ENCODE results near the gene C1RL.

The C1RL gene, protein sequence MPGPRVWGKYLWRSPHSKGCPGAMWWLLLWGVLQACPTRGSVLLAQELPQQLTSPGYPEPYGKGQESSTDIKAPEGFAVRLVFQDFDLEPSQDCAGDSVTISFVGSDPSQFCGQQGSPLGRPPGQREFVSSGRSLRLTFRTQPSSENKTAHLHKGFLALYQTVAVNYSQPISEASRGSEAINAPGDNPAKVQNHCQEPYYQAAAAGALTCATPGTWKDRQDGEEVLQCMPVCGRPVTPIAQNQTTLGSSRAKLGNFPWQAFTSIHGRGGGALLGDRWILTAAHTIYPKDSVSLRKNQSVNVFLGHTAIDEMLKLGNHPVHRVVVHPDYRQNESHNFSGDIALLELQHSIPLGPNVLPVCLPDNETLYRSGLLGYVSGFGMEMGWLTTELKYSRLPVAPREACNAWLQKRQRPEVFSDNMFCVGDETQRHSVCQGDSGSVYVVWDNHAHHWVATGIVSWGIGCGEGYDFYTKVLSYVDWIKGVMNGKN

DNA sequence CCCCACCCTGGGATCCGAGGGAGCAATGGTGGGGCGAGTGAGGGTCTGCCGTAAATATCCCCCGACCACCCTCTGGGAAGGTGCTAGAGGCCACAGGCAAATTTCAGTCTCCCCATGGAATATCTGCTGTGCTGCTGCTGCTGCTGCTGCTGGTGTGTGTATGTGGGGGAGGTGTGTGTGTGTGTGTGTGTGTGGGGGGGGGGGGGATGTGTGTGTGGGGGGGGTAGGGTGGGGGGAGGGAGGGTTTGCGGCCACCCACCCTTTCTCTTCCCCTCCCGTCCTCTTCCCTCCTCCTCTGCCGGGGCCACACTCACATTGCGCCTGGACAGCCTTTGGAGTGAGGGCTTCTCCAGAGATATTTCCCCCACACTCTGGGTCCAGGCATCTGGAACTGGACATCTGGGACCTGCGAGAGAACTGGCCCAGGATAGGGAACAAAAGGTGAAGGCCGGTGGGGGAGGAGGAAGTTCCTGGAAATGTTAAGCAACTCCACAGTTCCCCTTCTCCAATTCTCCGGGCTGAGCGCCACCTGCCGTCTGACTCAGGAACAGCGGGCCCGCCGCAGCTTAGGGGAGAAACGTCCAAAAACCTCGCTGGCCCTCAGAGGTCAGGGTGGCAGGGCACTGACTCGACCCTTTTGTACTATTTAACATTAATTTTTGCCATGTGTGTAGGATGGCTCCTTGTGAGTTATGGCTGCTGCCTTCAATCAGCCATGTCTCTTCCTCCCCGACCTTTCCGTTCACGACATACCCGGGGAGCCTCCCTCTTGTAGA is at the start of gene C1RL:
Gene C1RL (minus strand): TSS at position 419 of the 776 bp plus-strand sequence. CDS start 34 bp downstream, at position 385.
- DNase-seq: peak; percentile 96

DNA sequence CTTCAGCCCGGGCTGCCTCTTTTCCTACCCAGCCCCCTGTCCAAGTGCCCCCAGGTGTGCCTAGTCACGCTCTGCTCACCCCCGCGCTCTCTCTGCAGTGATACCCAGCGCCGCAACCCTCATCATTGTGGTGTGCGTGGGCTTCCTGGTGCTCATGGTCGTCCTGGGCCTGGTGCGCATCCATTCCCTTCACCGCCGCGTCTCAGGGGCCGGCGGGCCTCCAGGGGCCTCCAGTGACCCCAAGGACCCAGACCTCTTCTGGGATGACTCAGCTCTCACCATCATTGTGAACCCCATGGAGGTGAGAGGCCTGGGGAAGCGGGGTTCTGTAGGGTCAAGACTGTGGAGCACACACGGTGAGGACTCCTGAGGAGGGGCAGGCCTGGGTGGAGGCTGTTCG is 48.4 kb upstream of the C1RL start:
- DNase-seq: no peak

DNA sequence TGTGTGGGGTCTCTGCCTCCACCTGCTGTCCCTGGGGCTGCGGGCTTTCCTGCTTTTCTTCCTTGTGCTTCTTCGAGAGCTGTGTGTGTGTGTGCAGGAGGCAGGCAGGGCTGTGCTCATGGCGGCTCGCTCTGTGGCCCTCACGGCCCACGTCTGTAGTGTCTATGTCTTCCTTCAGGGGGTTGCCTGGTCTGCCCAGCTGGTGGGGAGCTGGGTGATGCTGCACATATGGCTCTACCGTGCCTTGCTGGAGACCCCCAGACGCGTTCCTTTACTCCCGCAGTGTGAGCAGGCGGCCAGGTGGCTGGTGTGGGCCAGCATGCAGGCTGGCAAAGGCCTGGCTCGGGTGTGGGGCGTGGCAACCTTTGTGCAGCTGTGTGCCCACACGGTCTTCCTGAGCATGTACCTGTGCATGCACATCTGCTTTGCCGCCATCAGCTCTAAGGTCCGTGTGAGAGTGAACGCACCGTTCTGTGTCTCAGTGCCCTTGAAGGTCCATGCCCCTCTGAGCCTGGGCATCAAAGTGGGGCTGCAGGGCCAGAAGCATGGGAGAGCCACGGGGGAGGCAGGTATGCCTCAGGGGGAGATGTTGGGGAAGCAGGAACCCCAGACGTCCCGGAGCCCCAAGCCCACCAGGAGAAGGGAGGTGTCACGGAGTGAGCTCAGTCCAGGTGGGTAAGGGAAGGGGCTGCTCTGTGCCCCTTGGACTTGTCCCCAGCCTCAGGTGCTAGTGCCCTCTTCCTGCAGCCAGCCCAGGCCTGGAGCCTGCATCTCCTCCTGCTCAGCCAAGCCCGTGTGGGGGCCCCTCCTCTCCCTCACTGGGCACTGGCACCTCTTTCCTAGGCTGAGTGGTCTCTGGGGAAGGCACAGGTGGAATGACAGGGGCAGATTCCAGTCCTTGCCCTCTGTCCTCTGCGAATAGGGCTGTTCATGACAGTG is 47.5 kb upstream of the C1RL start:
- no peak for DNase-seq

DNA sequence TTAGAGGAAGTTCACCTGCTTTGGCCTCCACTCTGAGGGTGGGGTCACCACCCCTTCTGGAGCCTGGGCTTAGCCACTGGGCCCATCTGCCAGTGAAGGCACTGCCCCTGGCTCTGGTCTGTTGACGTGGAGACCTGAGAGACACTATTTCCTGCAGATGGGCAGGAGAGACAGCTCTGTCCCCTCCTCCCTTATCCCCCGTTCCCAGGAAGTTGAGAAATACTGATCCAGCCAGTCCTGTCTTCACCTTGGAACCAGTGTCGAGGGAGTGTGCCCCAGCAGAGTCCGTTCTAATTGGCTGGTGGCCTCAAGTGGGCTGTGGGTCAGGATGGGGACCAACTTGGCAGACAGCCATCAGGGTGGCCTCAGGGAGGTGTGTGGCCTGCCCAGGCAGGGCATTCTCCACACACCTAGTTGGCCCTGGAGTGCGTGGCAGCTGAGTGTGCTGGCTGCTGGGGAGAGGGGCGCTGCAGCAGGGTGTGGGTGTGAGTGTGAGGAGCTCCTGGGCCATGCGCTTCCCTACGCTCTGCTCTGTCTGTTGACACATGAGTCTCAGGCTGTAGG is 46.5 kb upstream of the C1RL start:
- no peak for DNase-seq

DNA sequence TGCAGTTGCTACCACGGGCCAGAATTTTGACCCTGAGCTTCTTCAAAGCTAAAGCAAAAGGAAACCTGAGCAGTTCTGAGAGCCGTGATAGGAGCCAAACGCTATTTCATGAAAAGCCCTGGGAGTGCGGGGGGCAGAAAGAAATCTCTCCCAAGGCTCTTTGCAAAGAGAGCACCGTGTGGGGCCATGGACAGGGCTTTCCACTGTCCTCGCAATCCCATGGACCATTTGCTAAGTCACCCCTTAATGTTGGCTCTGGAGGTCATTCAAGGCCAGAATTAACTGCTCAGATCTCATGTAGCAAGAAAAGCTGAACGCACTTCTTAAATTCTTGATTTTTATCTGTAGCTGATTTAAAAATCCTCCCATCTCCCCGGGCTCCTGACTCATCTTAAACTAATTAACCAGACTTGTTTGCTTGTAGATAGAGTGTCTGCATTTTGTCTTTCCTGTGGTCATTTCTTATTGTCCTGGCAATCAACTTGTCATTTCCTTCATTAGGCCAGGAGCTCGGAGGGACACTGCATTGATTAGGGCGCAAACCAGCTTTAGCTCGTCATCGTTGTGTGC is 46.0 kb upstream of the C1RL start:
- DNase-seq: no peak

DNA sequence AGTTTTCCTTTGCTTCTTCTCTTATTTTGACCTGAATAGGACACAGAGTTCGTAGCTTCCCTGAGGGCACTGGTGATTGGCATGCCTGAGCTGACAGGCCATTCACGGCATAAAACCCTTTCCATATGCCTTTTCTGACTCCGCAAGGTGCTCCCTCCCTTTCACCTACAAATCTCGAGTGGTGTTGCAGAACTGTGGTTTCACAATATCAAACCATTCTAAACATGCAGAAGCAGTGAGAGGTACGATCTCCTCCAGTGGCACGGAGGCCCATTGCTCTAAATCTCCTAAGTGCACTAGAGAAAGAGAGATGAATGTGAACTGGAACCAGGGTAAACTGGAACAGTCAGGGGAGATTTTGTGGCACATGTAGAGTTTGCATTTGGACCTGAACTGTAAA is 45.0 kb upstream of the C1RL start:
- no peak for DNase-seq

DNA sequence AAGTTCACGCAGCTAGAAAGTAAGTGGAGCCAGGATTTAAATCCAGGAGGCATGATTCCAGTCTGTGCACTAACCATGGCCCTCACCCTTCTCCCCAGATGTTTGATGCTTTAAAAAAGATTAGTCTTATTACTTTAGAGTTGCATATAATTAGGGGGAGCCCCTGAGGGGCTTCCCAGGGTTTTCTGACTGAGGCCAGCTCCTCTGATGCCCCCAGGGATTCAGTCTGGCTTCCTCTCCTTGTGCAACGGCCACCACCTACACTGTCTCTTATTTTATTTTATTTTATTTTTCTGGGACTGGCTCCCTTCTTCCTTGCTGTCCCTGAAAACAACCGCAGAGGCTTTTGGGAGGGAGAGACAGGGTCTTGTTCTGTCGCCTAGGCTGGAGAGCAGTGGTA is 43.8 kb upstream of the C1RL start:
- no peak for DNase-seq

DNA sequence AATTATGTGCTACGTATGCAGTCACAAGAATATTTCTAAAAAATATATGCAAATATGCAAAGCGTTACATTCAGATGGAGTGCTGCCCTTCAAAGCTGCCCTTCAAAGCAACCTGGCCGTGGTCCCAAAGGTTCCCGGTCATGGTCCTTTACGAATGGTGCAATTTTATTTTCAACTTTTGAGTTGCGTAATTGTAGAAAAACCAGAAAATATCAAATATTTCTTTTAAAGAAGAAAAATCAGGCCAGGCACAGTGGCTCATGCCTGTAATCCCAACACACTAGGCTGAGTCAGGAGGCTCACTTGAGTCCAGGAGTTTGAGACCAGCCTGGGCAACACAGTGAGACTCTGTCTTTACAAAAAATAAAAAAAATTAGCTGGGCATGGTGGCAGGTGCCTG is 42.5 kb upstream of the C1RL start:
- DNase-seq: no peak

DNA sequence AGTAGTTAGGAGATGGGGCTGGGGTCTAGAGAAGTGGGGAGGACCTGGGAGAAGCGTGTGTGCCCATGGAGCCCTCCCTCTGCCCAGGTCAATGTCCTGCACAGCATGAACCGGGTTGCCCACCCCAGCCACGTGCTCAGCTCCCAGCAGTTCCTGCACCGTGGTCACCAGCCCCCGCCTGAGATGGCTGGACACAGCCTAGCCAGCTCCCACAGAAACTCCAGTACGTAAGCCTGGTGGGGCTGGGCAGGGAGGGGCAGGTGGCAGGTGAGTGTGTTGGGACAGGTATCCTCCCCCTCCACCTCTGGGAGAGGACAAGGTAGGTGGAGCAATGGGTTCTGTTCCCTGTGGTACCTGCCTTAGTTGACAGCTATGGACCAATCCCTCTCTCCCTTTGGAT is 41.8 kb upstream of the C1RL start:
- no peak for DNase-seq

DNA sequence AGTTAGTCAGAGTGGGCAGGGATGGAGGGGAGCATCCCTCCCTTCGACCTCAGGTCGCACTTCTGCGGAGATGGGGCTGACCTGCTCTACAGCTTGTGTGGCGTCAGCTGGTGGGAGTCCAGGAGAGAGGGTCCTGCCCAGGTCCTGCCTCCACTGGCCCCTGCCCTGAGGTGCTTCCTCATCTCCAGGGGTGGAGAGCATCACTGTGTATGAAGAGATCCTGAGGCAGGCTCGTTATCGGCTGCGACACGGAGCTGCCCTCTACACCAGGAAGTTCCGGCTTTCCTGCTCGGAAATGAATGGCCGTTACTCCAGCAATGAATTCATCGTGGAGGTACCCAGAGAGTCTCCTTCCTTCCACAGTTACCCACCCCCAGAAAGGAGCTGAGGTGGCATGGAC is 41.3 kb upstream of the C1RL start:
- no peak for DNase-seq

DNA sequence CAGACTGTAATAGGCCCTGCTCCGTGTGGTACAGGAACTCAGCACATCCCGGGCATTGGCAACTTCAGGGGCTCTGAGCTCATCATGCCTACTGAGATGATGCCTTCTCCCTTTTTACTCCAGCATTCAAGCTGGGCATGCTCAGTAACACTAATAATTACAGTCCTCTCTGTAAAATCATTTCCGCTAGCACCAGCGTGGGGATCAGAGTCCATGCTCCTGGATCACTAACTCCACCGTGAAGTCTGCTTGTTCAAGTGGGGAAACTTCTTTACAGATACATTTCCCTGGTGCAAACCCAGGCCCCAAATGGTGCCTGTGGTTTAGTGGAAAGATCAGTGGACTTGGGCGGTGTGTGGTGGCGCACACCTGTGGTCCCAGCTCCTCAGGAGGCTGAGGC is 37.9 kb upstream of the C1RL start:
- DNase-seq: no peak

DNA sequence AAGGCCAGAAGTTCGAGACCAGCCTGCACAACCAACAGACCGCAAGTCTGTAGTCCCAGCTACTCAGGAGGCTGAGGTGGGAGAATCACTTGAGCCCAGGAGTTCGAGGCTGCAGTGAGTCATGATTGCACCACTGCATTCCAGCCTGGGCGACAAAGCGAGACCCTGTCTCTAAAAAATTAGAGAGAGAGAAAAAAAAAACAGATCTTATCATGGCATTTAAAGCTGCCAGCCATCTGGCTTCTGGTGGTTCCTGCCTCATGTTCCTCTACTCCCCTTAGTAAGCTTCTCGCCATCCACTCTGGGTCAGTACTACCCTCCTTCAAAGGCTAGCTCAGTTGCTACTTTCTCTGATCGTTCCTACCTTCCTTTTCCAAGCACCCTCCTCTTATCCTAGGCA is 37.2 kb upstream of the C1RL start:
- no peak for DNase-seq

DNA sequence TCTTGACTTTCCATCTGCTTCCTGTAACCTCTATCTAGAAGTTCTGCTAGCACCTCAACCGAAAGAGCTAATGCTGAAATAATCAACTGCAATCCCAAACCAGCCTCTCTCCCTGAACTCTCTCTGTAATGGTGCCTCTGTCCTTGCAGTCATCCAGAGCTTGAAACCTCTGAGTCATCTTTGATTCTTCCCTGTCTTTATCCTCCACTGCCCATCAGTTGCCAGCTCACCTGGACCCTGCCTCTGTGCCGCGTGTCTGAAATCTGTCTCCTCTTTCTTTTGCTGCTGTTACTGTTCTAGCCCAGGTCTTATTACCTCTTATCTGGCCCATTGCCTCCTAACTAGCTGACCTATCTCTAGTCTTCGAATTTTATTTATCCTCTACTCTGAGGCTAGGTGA is 36.7 kb upstream of the C1RL start:
- DNase-seq: no peak

DNA sequence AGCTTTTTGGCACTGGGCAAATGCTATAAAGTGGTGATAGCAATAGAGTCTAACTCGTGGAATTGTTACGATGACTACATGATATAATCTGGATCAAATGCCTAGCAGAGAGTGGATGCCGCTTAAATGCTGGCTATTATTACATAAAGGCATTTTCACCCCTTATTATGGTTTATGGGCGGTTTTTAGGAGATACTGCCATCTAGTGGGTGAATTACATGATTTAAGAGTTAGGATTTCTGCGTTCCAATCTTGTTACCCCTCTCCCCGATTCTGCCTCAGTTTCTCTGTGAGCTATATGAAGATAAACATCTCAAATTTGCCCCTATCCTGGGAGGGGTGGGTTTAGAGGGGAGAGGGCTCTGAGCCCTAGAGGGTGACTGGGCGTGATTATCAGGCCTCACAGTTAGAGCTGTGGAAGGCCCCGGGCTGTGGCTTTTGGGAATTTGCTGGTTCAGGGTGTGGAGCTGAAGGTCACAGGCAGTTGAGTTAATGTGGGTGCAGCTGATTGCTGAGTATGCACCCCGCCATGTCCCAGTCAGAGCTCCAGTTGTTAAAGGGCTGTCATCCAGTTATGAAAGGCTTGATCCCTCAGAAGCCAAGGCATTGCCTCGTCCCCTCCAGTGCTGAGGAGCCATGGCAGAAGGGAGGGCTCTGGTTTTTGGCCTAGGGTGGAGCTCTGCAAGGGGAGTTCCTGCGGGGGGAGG is 35.6 kb upstream of the C1RL start:
- DNase-seq: no peak

DNA sequence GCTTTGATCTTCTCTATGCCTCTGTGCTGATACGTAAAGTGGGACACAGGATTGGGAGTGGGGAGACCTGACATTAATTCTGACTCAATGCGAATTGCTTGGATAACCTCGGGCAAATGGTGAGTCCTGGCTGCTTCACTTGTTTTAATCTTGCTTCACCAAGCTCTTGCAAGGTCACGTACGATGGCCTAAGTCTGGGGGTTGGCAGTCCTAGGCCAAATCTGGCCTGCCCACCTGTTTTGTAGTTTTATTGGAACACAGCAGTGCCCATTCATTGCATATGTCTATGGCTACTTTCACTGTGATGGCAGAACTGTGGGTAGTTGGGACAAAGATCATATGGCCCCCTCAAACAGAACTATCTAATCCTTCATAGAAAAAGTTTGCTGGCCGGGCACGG is 34.5 kb upstream of the C1RL start:
- no peak for DNase-seq

DNA sequence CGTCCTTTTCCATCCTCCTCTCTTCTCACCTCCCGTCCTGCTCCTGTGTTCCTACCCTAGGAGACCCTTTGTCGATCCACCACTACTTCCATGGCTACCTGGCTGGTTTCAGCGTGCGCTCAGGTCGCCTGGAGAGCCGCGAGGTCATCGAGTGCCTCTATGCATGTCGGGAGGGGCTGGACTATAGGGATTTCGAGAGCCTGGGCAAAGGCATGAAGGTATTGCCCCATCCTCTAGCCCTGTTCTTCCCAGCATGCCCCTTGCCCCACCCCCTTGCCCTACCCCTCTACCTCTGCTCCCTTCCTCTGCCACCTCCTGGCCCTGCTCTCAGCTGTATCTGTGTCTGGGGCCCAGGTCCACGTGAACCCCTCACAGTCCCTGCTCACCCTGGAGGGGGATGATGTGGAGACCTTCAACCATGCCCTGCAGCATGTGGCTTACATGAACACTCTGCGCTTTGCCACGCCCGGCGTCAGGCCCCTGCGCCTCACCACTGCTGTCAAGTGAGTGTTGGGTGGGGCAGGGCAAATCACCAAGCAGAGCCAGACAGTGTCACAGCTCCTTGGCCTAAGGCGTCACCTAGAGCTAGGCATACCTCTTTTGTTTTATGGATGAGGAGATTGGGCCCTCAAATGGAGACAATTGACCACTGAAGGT is 33.9 kb upstream of the C1RL start:
- DNase-seq: no peak

DNA sequence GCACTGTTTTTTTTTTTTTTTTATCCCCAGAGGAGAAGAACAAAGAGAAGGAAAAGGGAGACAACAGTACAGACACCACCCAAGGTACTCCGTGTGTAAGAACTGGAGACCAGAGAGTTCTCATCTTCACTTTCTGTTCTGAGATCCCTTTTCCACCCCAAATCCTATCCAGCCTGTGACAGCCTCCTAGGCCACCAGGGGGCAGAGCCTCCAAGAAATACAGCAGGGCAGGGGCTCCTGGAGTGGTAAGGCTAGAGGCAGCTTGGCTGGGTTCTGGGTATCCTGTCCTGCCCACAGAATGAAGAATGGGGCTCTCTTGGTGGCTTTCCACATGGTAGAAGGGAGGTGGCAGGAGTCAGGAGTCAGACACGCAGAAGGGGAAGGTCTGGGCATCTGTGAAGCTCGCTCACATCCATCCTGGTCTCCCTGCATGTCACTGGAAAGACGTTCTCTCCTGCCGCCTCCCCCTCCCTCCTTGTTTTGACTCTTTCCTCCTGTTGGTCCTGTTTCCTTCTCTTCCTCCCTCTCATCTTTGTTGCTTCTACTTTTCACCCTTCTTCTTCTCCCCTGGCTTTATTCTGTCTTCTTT is 33.1 kb upstream of the C1RL start:
- peak; percentile 79 for DNase-seq

DNA sequence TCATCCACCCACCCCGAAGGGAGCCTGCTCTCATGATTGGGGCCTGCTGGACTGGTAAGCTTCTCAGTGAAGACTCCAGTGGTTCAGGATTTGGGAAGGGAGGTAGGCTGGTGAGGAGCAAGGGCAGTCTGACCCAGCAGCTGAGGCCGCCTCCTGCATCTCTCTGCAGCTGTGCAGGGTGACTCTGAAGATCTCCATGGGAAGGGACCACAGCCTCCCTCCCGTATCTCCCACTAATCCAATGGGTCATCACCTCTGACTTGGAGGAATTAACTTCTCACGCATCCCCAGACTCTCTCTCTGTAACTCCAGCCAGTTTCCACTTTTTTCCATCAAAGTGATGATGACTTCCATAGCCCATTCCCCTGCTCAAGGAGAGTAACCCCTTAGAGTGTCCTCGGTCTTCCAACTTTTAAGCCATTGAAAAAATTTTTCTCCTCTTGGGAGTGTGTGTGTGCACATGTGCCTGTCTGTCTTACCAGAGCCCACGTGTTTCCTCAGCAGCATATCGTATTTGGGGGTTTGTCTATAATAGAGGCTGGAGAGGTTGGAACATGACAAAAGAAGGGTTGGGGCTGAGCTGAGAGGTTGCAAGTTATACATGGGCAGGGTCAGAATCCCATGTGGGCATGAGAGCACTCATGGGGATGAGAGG is 32.5 kb upstream of the C1RL start:
- no peak for DNase-seq

DNA sequence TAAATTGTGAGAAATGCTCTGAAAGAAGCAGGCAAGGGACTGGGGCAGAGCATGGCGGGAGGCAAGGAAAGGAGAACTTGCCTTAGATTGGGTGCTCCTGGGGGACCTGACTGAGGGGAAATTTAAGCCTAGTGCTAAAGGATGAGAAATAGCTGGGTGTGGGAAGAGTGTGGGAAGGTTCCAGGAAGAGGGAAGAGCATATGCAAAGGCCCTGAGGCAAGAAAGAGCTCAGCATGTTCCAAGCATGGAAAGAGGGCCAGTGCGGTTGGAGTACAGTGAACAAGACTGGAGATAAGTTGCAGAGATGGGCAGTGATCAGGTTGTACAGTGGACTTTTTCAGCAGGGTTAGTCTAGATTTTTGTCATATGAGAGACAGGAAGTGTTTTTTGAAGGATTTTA is 30.2 kb upstream of the C1RL start:
- DNase-seq: no peak

DNA sequence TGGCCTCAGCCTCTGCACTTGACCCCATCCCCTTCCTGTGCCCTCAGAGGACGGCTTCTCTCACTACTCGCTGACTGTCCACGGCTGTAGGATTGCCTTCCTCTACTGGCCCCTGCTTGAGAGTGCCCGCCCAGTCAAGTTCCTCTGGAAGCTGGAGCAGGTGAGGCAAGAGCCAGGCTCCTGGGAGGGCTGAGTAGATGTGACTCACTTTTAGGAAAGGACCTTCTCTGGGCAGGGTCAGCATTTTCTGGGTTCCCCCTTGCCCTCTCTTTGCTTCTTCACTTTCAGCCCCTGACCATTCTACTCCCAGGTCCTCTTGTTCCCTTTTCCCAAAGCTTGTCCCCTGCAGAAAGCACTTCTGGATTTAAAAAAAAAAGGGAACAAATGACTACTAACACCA is 28.9 kb upstream of the C1RL start:
- DNase-seq: no peak

Measured in activated CD8-positive, alpha-beta memory T cell treated with anti-CD3 and anti-CD28 coated beads for 24 hours (primary cell).